GM12878 (cell line): ENCODE data around the gene EPS8L1.

ENCODE experiments used
- CTCF ChIP-seq, 3 experiments: IDR thresholded peaks in 2 of 3; conservative IDR thresholded peaks in 1 of 3; 2 replicates each; pipeline ENCODE4 v1.5.1; 2011; ENCODE audit warnings: low read depth in 3 of 3, low read length in 3 of 3, mild to moderate bottlenecking in 3 of 3, control low read depth in 2 of 3, moderate library complexity in 2 of 3, inconsistent platforms in 1 of 3, mixed read lengths in 1 of 3; ENCODE audit not compliant: control insufficient read depth in 2 of 3, insufficient read depth in 1 of 3; ENCODE audit errors: extremely low read depth in 1 of 3
- E2F4 ChIP-seq: IDR thresholded peaks from 2 replicates; pipeline ENCODE4 v1.6.1; 2012; ENCODE audit warnings: low read depth, low read length, improper control_type of control experiment
- NR2C2 ChIP-seq: IDR thresholded peaks from 2 replicates; pipeline ENCODE4 v1.6.1; 2011; ENCODE audit warnings: borderline replicate concordance, low read depth; ENCODE audit not compliant: control insufficient read depth, insufficient read length
- SIX5 ChIP-seq: IDR thresholded peaks from 2 replicates; pipeline ENCODE4 v1.6.1; 2011; ENCODE audit warnings: mild to moderate bottlenecking, low read depth, low read length, moderate library complexity; ENCODE audit not compliant: severe bottlenecking

- no peak for TF ChIP-seq CTCF (IDR thresholded peaks at IDR 0.05 in 2 of 3, conservative IDR thresholded peaks at IDR 0.05 in 1 of 3; ENCODE audit: control insufficient read depth in 2 of 3, extremely low read depth in 1 of 3, insufficient read depth in 1 of 3, low read depth in 3 of 3, low read length in 3 of 3)
- no peak for TF ChIP-seq E2F4
- no peak for TF ChIP-seq NR2C2
- TF ChIP-seq SIX5, result no peak
Measured at GRCh38 chr19:55080121-55080967, 4.7 kb downstream of the EPS8L1 start.
